ENCODE results near the gene ST7. TPM values are rescaled to one million over a fixed set of nuclear protein-coding genes. Genes with fewer than 3 reads are reported as not detected.

ST7 gene
- total RNA-seq, 1 experiment from 2014 or later = 19.6 TPM

GRCh38 chr7:117194445-117194844 lies 241.1 kb downstream of the ST7 start:
- TF ChIP-seq SIN3A (IDR thresholded peaks at IDR 0.05; ENCODE audit: borderline replicate concordance, insufficient read depth, low read depth, low read length) = no peak
- no peak for TF ChIP-seq POLR2AphosphoS5 (IDR thresholded peaks at IDR 0.05; ENCODE audit: low read depth, low read length)
- TF ChIP-seq TCF7L2 (IDR thresholded peaks at IDR 0.05; ENCODE audit: low read depth, low read length) = no peak
- BruUV-seq (replicated peaks) = no TSS peak
- ChIA-PET POLR2A (no interaction called here), CTCF (no interaction called here)
- DNase-seq (ENCODE audit: low read depth, low spot score) (no peak), ATAC-seq (no peak)
- no peaks in the 10 kb centered on the region for H3K9me3 ChIP-seq (ENCODE audit: control insufficient read depth, insufficient read depth, low read depth, low read length)
- H3K27ac ChIP-seq (ENCODE audit: low read length) = no peak overlapping the region
- no peaks in the 10 kb centered on the region for H3K27me3 ChIP-seq (ENCODE audit: control insufficient read depth, insufficient read depth, low read length)
- intact Hi-C loops (cut with micrococcal nuclease; ENCODE audit: unreplicated experiment) = no loop called here
- H3K4me1 ChIP-seq (ENCODE audit: control insufficient read depth, insufficient read depth, low read length) = no peaks in the 10 kb centered on the region
- H3K4me3 ChIP-seq (ENCODE audit: low read depth in 2 of 2, low read length in 2 of 2) = no peak overlapping the region
- no peaks in the 10 kb centered on the region for H3K36me3 ChIP-seq (ENCODE audit: control insufficient read depth, insufficient read depth, low read length)
- in situ Hi-C loops (cut with HindIII; ENCODE audit: low pct_unique_long_range_greater_than_20kb, low sequenced_read_pairs) = no loop called here

GRCh38 chr7:117195361-117196029 lies 242.2 kb downstream of the ST7 start:
- Histone ChIP-seq H3K27me3 (ENCODE audit: control insufficient read depth, insufficient read depth, low read length) (no peaks in the 10 kb centered on the region), H3K4me3 (ENCODE audit: low read depth in 2 of 2, low read length in 2 of 2) (no peak overlapping the region), H3K4me1 (ENCODE audit: control insufficient read depth, insufficient read depth, low read length) (no peaks in the 10 kb centered on the region), H3K36me3 (ENCODE audit: control insufficient read depth, insufficient read depth, low read length) (no peaks in the 10 kb centered on the region), H3K9me3 (ENCODE audit: control insufficient read depth, insufficient read depth, low read depth, low read length) (no peaks in the 10 kb centered on the region), H3K27ac (ENCODE audit: low read length) (no peak overlapping the region)
- DNase-seq (ENCODE audit: low read depth, low spot score) = no peak
- no peak for ATAC-seq
- ChIA-PET CTCF (no interaction called here), POLR2A (no interaction called here)
- in situ Hi-C loops (cut with HindIII; ENCODE audit: low pct_unique_long_range_greater_than_20kb, low sequenced_read_pairs) (no loop called here), intact Hi-C loops (cut with micrococcal nuclease; ENCODE audit: unreplicated experiment) (no loop called here)
- BruUV-seq (replicated peaks) = no TSS peak
- TF ChIP-seq, protein P1, sequence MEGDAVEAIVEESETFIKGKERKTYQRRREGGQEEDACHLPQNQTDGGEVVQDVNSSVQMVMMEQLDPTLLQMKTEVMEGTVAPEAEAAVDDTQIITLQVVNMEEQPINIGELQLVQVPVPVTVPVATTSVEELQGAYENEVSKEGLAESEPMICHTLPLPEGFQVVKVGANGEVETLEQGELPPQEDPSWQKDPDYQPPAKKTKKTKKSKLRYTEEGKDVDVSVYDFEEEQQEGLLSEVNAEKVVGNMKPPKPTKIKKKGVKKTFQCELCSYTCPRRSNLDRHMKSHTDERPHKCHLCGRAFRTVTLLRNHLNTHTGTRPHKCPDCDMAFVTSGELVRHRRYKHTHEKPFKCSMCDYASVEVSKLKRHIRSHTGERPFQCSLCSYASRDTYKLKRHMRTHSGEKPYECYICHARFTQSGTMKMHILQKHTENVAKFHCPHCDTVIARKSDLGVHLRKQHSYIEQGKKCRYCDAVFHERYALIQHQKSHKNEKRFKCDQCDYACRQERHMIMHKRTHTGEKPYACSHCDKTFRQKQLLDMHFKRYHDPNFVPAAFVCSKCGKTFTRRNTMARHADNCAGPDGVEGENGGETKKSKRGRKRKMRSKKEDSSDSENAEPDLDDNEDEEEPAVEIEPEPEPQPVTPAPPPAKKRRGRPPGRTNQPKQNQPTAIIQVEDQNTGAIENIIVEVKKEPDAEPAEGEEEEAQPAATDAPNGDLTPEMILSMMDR (IDR thresholded peaks at IDR 0.05) = no peak
- TF ChIP-seq POLR2AphosphoS5 (IDR thresholded peaks at IDR 0.05; ENCODE audit: low read depth, low read length) (no peak), SIN3A (IDR thresholded peaks at IDR 0.05; ENCODE audit: borderline replicate concordance, insufficient read depth, low read depth, low read length) (no peak), TCF7L2 (IDR thresholded peaks at IDR 0.05; ENCODE audit: low read depth, low read length) (no peak)
- TF ChIP-seq, protein P2, sequence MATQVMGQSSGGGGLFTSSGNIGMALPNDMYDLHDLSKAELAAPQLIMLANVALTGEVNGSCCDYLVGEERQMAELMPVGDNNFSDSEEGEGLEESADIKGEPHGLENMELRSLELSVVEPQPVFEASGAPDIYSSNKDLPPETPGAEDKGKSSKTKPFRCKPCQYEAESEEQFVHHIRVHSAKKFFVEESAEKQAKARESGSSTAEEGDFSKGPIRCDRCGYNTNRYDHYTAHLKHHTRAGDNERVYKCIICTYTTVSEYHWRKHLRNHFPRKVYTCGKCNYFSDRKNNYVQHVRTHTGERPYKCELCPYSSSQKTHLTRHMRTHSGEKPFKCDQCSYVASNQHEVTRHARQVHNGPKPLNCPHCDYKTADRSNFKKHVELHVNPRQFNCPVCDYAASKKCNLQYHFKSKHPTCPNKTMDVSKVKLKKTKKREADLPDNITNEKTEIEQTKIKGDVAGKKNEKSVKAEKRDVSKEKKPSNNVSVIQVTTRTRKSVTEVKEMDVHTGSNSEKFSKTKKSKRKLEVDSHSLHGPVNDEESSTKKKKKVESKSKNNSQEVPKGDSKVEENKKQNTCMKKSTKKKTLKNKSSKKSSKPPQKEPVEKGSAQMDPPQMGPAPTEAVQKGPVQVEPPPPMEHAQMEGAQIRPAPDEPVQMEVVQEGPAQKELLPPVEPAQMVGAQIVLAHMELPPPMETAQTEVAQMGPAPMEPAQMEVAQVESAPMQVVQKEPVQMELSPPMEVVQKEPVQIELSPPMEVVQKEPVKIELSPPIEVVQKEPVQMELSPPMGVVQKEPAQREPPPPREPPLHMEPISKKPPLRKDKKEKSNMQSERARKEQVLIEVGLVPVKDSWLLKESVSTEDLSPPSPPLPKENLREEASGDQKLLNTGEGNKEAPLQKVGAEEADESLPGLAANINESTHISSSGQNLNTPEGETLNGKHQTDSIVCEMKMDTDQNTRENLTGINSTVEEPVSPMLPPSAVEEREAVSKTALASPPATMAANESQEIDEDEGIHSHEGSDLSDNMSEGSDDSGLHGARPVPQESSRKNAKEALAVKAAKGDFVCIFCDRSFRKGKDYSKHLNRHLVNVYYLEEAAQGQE (IDR thresholded peaks at IDR 0.05; ENCODE audit: insufficient read depth in 1 of 2, low read depth in 2 of 2, low read length in 1 of 2) = no peak

- TF ChIP-seq, protein P1 (IDR thresholded peaks at IDR 0.05) = no peak
- TF ChIP-seq TCF7L2 (IDR thresholded peaks at IDR 0.05; ENCODE audit: low read depth, low read length) (no peak), POLR2AphosphoS5 (IDR thresholded peaks at IDR 0.05; ENCODE audit: low read depth, low read length) (no peak), SIN3A (IDR thresholded peaks at IDR 0.05; ENCODE audit: borderline replicate concordance, insufficient read depth, low read depth, low read length) (no peak)
- TF ChIP-seq, protein P2 (IDR thresholded peaks at IDR 0.05; ENCODE audit: insufficient read depth in 1 of 2, low read depth in 2 of 2, low read length in 1 of 2) = no peak
- no peak overlapping the region for H3K4me3 ChIP-seq (ENCODE audit: low read depth in 2 of 2, low read length in 2 of 2)
- in situ Hi-C loops (cut with HindIII; ENCODE audit: low pct_unique_long_range_greater_than_20kb, low sequenced_read_pairs) = no loop called here
- no peaks in the 10 kb centered on the region for H3K4me1 ChIP-seq (ENCODE audit: control insufficient read depth, insufficient read depth, low read length)
- intact Hi-C loops (cut with micrococcal nuclease; ENCODE audit: unreplicated experiment) = no loop called here
- DNase-seq (ENCODE audit: low read depth, low spot score) (no peak), ATAC-seq (no peak)
- ChIA-PET POLR2A (no interaction called here), CTCF (no interaction called here)
- no TSS peak for BruUV-seq (replicated peaks)
- H3K36me3 ChIP-seq (ENCODE audit: control insufficient read depth, insufficient read depth, low read length) = no peaks in the 10 kb centered on the region
- H3K27ac ChIP-seq (ENCODE audit: low read length) = no peak overlapping the region
- H3K27me3 ChIP-seq (ENCODE audit: control insufficient read depth, insufficient read depth, low read length) = no peaks in the 10 kb centered on the region
- no peaks in the 10 kb centered on the region for H3K9me3 ChIP-seq (ENCODE audit: control insufficient read depth, insufficient read depth, low read depth, low read length)
These were observed 246.8 kb downstream of the ST7 start for GRCh38 chr7:117200132-117200531.

All from Panc1 (cell line).